LNCAP (cell line): ENCODE results near the gene DGAT2L6.

Experiments used
- TF ChIP-seq, protein P1 (sequence below): fragments of 450-650 bp; IDR thresholded peaks from 2 replicates; pipeline ENCODE4 v1.5.1; 2017; ENCODE audit warnings: mild to moderate bottlenecking

DGAT2L6 gene

DNA sequence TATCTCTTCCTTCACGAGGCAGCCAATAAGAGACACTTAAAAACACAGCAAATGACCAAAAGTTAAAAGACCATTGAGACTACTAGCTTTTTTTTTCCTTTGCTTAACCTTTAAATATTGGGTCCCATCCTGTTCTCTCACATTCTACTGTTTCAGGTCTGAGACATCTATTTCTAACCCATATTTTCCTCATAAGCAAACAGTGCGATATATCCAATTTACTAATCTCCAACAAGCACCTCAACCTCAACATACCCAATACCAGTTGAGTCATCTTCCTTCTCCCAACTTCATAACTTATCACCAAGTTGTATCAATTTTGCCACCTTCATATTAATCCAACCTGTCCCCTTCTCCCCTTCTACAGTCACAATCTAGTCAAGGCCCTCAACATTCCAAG is 64.2 kb downstream of the DGAT2L6 start:
- TF ChIP-seq, protein P1, sequence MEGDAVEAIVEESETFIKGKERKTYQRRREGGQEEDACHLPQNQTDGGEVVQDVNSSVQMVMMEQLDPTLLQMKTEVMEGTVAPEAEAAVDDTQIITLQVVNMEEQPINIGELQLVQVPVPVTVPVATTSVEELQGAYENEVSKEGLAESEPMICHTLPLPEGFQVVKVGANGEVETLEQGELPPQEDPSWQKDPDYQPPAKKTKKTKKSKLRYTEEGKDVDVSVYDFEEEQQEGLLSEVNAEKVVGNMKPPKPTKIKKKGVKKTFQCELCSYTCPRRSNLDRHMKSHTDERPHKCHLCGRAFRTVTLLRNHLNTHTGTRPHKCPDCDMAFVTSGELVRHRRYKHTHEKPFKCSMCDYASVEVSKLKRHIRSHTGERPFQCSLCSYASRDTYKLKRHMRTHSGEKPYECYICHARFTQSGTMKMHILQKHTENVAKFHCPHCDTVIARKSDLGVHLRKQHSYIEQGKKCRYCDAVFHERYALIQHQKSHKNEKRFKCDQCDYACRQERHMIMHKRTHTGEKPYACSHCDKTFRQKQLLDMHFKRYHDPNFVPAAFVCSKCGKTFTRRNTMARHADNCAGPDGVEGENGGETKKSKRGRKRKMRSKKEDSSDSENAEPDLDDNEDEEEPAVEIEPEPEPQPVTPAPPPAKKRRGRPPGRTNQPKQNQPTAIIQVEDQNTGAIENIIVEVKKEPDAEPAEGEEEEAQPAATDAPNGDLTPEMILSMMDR = no peak

DNA sequence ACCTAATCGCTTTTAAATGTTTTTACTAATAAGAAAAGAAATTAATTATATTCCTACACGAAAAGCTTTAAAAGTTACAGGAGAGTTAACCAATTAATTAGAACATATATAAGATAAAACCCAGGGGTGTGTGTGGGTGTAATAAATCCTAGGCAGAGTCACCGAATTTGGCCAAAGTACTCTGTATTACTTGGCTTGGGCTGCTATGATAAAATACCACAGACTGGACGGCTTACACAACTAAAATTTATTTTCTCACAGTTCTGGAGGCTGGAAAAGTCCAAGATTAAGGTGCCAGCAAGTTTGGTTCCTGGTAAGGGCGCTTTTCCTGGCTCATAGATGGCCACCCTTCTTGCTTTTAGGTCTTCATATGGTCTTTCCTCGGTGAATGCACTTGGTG is 67.6 kb downstream of the DGAT2L6 start:
- TF ChIP-seq, protein P1 = no peak

DNA sequence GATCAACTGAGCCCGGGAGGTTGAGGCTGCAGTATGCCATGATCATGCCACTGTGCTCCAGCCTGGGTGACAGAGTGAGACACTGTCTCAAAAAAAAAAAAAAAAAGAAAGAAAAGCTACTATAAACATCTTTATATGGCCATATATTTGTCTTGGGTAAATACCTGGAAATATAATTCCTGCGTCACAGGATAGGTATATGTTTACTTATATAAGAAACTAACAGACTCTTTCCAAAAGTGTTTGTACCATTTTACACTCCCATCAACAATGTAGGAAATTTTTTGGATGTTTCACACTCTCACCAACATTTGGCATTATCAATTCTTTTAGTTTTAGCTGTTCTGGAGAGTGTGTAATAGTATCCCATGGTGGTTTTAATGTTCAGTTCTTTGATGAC is 70.0 kb downstream of the DGAT2L6 start:
- TF ChIP-seq, protein P1 = no peak

DNA sequence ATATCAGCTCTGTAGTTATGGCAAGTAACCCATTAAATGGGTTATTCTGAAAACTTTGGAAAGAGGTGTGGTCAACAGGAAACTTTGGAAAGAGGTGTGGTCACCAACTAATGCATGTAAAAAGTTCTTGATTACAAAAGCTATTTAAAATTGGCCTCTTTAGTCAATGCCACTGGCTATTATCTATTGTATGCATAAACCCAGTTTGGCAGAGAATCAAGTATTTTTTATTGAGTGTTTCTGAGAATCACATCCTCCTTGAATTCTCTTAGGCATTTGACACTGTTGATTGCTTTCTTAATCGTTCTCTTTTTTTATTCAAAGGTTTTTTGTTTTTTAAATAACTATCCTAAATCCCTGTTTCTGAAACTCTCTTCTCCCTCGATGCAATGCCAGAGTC is 75.2 kb downstream of the DGAT2L6 start:
- TF ChIP-seq, protein P1 = no peak

DNA sequence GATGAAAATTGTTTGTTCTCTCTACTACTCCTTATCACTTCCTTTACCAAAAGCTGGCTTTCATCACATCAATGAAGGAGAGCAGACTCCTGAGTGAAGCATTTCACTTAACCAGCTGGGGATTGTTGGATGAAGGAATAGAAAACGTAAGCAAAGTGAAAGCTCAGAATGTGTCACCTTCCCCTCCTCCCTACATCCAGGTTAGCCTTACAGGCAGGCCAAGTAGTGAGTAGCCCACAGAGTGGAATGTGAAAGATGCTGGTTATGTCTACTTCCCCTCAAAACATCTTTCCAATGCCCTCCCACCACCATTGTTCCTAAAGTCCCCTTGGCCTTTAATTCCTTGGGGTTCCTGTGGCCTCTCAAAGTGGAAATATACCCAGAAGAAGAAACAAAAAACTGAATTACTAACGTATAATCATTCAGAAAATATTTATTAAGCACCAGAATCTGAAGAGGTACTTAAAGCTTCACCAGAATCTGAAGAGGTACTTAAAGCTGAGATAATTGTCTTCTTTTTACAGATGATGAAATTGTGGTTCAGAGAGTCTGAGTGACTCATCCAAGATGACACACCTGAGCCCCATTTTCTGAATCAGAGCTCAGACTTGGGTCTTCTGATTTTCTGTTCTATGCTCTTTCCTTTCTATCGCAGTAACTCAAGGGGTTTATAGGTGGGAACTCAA is 76.2 kb downstream of the DGAT2L6 start:
- TF ChIP-seq, protein P1 = no peak

DNA sequence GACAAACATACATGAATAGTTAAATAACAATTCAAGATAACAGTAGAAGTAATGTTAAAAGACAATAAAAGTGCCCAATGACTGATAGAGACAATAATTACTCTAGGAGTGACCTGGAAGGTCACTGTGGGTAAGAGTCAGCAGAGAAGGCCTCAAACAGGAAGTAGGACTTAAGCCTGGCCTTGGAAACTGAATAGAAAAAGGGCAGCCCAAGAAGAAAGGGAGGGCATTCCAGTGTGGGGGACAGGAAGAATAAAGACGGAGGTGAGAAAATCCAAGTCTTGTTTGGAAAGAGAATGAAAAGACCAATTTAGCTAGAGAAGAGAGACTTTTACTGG is 76.7 kb downstream of the DGAT2L6 start:
- TF ChIP-seq, protein P1 = no peak

DNA sequence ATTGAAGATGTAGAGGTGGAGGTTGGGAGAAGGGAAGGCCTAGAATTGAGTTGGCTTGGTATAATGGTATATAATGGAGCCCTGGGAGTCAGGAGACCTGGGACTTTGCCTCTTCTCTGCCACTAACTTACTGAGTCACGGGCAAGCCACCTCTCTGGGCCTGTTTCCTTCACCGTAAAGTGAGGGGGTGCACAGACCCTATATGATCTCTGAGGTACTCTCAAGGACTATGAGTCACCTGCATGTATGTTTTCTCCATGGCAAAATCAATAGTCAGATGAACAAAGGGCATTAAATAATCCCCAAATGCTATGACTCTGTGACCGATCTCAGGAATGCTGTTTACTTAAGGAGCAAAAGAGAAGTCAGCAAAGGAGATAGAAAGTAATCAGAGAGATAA is 77.6 kb downstream of the DGAT2L6 start:
- TF ChIP-seq, protein P1 = no peak
